Dermis microvascular lymphatic vessel endothelial cell (primary cell): ENCODE results near the gene YJEFN3. TPM values are rescaled to one million over a fixed set of nuclear protein-coding genes. Genes with fewer than 3 reads are reported as not detected.

Experiments used
- DNase-seq, 2 donors: peaks; one replicate each; pipeline versions ENCODE4 v3.0.0 to v3.0.0-alpha.2; 2010; ENCODE audit warnings: low read depth in 2 of 2
- total RNA-seq: library from RNA; depleted of rRNA; stranded (reverse); fragments of >200 nt; gene quantifications from 2 replicates; pipeline ENCODE4 v1.2.1, GENCODE V29; 2014

YJEFN3 gene
- total RNA-seq, 1 donor from 2014 or later: 0.26 TPM

GRCh38 chr19:19584356-19584755, 55.6 kb downstream of the YJEFN3 start:
- DNase-seq: no peak

Other genes starting within 250 kb of the YJEFN3 start
- gene SUGP1, start 208.4 kb upstream of the YJEFN3 start, total RNA-seq: 17.7 TPM in 2 replicates
- 16.9 and 38.2 TPM in 2 replicates for gene MAU2, start 208.1 kb upstream of the YJEFN3 start, total RNA-seq
- 33.1 and 43.7 TPM in 2 replicates for gene GATAD2A, start 123.2 kb upstream of the YJEFN3 start, total RNA-seq
- gene TSSK6, start 13.4 kb upstream of the YJEFN3 start, total RNA-seq: 0.26 and 0.89 TPM in 2 replicates
- 221 and 250 TPM in 2 replicates for gene NDUFA13, start 12.7 kb upstream of the YJEFN3 start, total RNA-seq
- gene CILP2, start 9.4 kb downstream of the YJEFN3 start, total RNA-seq: under 0.01 TPM in 2 replicates
- 0.13 TPM in 1 of 2 replicates, not detected in the other for gene PBX4, start 89.8 kb downstream of the YJEFN3 start, total RNA-seq
- 0.51 and 1.0 TPM in 2 replicates for gene LPAR2, start 99.3 kb downstream of the YJEFN3 start, total RNA-seq
- 3.7 and 8.0 TPM in 2 replicates for gene GMIP, start 114.7 kb downstream of the YJEFN3 start, total RNA-seq
- gene ATP13A1, start 134.8 kb downstream of the YJEFN3 start, total RNA-seq: 14.0 and 25.7 TPM in 2 replicates
- 9.8 and 10.1 TPM in 2 replicates for gene ZNF101, start 139.9 kb downstream of the YJEFN3 start, total RNA-seq
- gene ZNF14, start 204.2 kb downstream of the YJEFN3 start, total RNA-seq: 2.8 and 3.8 TPM in 2 replicates